Effector memory CD4-positive, alpha-beta T cell (primary cell): ENCODE data around the gene ZNF124.
"Not testable (repeated sequence)": the region's sequence is repeated elsewhere in the genome, so short reads cannot be mapped to it uniquely, and the experiment has no call there.

Source experiments
- DNase-seq, 3 donors: peaks; one replicate each; pipeline ENCODE4 v3.0.0-alpha.2; 2020
- H3K27ac ChIP-seq: 2 replicates; pipeline ENCODE4 v1.7.0; 2013; ENCODE audit warnings: mild to moderate bottlenecking, low read length, moderate library complexity; ENCODE audit not compliant: insufficient read depth, poor library complexity, severe bottlenecking
- H3K27me3 ChIP-seq: replicated peaks from 2 replicates; pipeline ENCODE4 v1.7.0; 2013; ENCODE audit warnings: mild to moderate bottlenecking, low read length; ENCODE audit not compliant: insufficient read depth, control insufficient read depth, poor library complexity, severe bottlenecking
- H3K36me3 ChIP-seq: 2 replicates; pipeline ENCODE4 v1.7.0; 2013; ENCODE audit warnings: mild to moderate bottlenecking, low read length, moderate library complexity; ENCODE audit not compliant: control insufficient read depth, insufficient read depth
- H3K4me1 ChIP-seq: 2 replicates; pipeline ENCODE4 v1.7.0; 2013; ENCODE audit warnings: low read length, mild to moderate bottlenecking; ENCODE audit not compliant: control insufficient read depth, insufficient read depth, poor library complexity, severe bottlenecking
- H3K4me3 ChIP-seq: 2 replicates; pipeline ENCODE4 v1.7.0; 2013; ENCODE audit warnings: low read length, low read depth, mild to moderate bottlenecking; ENCODE audit not compliant: insufficient read depth, poor library complexity, severe bottlenecking
- H3K9me3 ChIP-seq: 2 replicates; pipeline ENCODE4 v1.7.0; 2013; ENCODE audit warnings: mild to moderate bottlenecking, low read length, moderate library complexity; ENCODE audit not compliant: control insufficient read depth
- total RNA-seq, 3 donors: gene quantifications; one replicate each; lab custom pipeline; 2026; lab: John Stamatoyannopoulos, UW

ZNF124 gene
- 18.7 to 24.0 (median 22.8) reads per million in 3 donors for total RNA-seq

- not testable (repeated sequence) for H3K9me3 ChIP-seq, H3K36me3 ChIP-seq, H3K4me1 ChIP-seq, H3K27ac ChIP-seq, H3K27me3 ChIP-seq, DNase-seq, H3K4me3 ChIP-seq
These were observed at the start of gene ZNF124 for GRCh38 chr1:247171875-247172563. Gene ZNF124 (minus strand): TSS chr1:247172020. CDS start chr1:247171877, 143 bp downstream.

- not testable (repeated sequence) for H3K27me3 ChIP-seq, H3K36me3 ChIP-seq, H3K4me1 ChIP-seq, H3K27ac ChIP-seq, DNase-seq, H3K4me3 ChIP-seq, H3K9me3 ChIP-seq
These were observed 48.5 kb upstream of the ZNF124 start for GRCh38 chr1:247220280-247220679.

GRCh38 chr1:247218121-247218651, 46.4 kb upstream of the ZNF124 start:
- no peaks in the 10 kb centered on the region for H3K9me3 ChIP-seq
- no peaks in the 10 kb centered on the region for H3K27me3 ChIP-seq
- no peaks in the 10 kb centered on the region for H3K36me3 ChIP-seq
- H3K27ac ChIP-seq: no peak overlapping the region
- no peak overlapping the region for H3K4me3 ChIP-seq
- no peak for DNase-seq
- H3K4me1 ChIP-seq: no peaks in the 10 kb centered on the region

DNA sequence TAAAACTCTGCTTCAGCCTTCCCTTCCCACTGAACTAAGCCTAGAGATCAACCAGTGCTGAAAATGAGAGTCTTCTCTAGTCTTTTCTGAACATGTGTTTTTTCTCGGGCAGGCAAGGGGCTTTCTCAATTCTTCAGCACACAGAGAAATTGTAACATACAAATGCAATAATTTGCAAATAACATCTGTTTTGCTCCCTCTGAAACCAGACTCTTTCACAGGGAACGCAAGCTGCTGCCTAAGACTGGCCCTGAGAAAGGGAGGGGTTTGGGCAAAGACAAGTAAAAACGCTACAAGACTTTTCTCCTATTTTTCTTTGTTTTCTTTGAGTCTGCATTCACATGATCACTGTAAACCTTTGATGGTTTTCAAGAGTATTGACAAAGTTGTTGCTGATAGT, 44.4 kb upstream of the ZNF124 start:
- H3K9me3 ChIP-seq: no peaks in the 10 kb centered on the region
- no peak for DNase-seq
- no peak overlapping the region for H3K27ac ChIP-seq
- no peaks in the 10 kb centered on the region for H3K4me1 ChIP-seq
- H3K36me3 ChIP-seq: no peaks in the 10 kb centered on the region
- H3K4me3 ChIP-seq: no peak overlapping the region
- no peaks in the 10 kb centered on the region for H3K27me3 ChIP-seq

DNA sequence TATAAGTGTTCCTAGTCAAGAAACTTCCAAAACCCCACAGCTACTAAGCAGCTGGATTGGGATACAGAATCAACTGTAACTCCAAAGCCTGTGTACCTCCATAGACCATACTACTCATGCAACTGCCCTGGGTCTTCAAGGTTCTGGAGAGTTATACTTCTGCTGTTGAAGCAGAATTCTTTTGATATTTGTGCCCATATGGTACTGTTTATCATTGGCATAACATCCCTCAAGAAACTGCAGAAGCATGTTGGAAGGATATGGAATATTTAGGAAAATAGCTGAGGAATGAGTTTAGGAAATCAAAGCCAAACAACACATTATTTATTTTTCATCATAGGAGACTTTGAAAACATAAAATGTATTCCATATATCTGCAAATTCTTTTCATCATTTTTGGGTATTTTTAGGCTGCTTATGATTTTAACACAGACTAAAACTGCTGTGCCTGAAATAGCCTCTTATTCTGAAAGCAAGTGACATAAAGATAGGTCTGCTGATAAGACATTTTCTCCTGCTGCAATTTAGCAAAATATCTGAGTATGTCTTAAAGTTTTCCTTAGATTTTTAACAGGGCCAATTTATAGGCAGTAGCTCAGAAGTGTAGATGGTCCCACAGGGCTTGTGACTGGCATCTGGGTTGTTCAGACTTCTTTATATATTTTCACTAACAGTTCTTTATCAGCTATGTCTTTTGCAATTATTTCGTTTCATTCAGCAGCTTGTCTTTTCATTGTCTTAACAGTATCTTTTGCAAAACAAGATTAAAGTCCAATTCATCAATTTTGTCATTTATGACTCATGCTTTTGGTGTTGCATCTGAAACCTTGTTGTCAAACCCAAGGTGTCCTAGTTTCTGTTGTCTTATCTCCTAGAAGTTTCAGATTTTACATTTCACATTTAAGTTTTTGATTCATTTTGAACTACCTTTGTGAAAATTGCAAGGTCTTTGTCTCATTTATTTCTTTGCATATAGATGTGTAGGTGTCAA, 41.1 kb upstream of the ZNF124 start:
- no peaks in the 10 kb centered on the region for H3K36me3 ChIP-seq
- H3K4me3 ChIP-seq: no peak overlapping the region
- H3K27me3 ChIP-seq: no peaks in the 10 kb centered on the region
- peaks cover 15% of the 10 kb centered on the region for H3K4me1 ChIP-seq
- DNase-seq: no peak
- H3K27ac ChIP-seq: no peak overlapping the region
- no peaks in the 10 kb centered on the region for H3K9me3 ChIP-seq

DNA sequence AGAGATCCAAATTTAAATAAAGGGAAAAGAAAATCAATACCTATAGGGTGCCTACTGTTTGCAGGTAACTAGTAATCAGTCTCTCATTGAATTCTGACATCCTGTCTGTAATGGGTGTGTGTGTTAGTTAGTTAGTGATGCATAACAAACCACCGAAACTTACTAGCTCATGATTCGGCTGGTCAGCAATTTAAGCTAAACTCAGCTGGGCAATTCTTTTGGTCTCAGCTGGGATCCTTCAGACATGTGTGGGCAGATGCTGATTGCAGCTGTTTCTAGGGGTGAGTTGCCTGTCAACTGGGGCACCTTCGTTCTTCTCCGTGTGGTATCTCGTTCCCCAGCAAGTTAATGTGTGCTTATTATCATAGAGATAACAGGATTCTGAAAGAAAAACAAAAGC, 40.2 kb upstream of the ZNF124 start:
- DNase-seq: no peak
- H3K27me3 ChIP-seq: no peaks in the 10 kb centered on the region
- peaks cover 19% of the 10 kb centered on the region for H3K4me1 ChIP-seq
- H3K36me3 ChIP-seq: no peaks in the 10 kb centered on the region
- no peaks in the 10 kb centered on the region for H3K9me3 ChIP-seq
- H3K27ac ChIP-seq: no peak overlapping the region
- H3K4me3 ChIP-seq: no peak overlapping the region

GRCh38 chr1:247211339-247211738, 39.5 kb upstream of the ZNF124 start:
- peaks cover 3% of the 10 kb centered on the region for H3K36me3 ChIP-seq
- no peak for DNase-seq
- H3K27ac ChIP-seq: peak overlapping the region; percentile 77
- H3K9me3 ChIP-seq: no peaks in the 10 kb centered on the region
- H3K27me3 ChIP-seq: no peaks in the 10 kb centered on the region
- peaks cover 19% of the 10 kb centered on the region for H3K4me1 ChIP-seq
- H3K4me3 ChIP-seq: no peak overlapping the region

GRCh38 chr1:247210376-247211117, 38.7 kb upstream of the ZNF124 start:
- H3K4me1 ChIP-seq: peaks cover 19% of the 10 kb centered on the region
- no peaks in the 10 kb centered on the region for H3K9me3 ChIP-seq
- peak overlapping the region; percentile 78 for H3K4me3 ChIP-seq
- no peaks in the 10 kb centered on the region for H3K27me3 ChIP-seq
- peak overlapping the region; percentile 77 for H3K27ac ChIP-seq
- H3K36me3 ChIP-seq: peaks cover 7% of the 10 kb centered on the region
- DNase-seq: peak; percentile 88 to 93 (median 90)

- no peaks in the 10 kb centered on the region for H3K27me3 ChIP-seq
- H3K4me1 ChIP-seq: peaks cover 19% of the 10 kb centered on the region
- peak overlapping the region; percentile 78 for H3K4me3 ChIP-seq
- DNase-seq: no peak
- peaks cover 7% of the 10 kb centered on the region for H3K36me3 ChIP-seq
- H3K27ac ChIP-seq: peak overlapping the region; percentile 77
- H3K9me3 ChIP-seq: no peaks in the 10 kb centered on the region
These were observed 38.2 kb upstream of the ZNF124 start for GRCh38 chr1:247210062-247210375.
